PC-3 (cell line): ENCODE results near the gene NUP93.

ENCODE experiments used
- EZH2 ChIP-seq: fragments of 300-600 bp; sonication (generic); IDR thresholded peaks from one replicate; pipeline ENCODE4 v1.6.1; 2017; ENCODE audit warnings: antibody characterized with exemption, mild to moderate bottlenecking, low read length; ENCODE audit not compliant: unreplicated experiment
- EZH2phosphoT487 ChIP-seq: fragments of 300-600 bp; sonication (generic); IDR thresholded peaks from 2 replicates; pipeline ENCODE4 v1.6.1; 2018; ENCODE audit warnings: mild to moderate bottlenecking, antibody characterized with exemption, low read length, borderline replicate concordance
- TF ChIP-seq, protein P1 (sequence below): fragments of 300-600 bp; sonication (generic); conservative IDR thresholded peaks from 2 replicates; pipeline ENCODE4 v1.5.1; 2017; ENCODE audit warnings: antibody characterized with exemption, low read depth, mild to moderate bottlenecking, low read length

DNA sequence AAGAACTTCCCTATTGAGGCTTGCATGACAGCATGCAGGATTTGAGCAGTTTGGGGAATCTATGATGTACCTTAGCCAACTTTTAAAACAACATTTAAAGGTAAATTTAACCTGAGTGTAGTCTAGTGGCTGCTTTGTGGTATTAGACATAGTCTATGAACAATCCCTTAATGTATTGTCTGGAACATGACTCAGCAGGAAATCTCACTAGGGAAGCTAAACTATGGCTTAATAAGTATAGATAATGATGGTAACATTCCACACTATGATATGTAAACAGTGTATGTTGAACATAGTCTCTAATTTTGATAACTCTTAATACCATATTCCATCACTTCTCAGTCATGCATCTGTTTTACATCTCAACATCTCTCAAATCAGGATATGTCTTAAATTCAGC is 83.0 kb downstream of the NUP93 start:
- TF ChIP-seq, protein P1, sequence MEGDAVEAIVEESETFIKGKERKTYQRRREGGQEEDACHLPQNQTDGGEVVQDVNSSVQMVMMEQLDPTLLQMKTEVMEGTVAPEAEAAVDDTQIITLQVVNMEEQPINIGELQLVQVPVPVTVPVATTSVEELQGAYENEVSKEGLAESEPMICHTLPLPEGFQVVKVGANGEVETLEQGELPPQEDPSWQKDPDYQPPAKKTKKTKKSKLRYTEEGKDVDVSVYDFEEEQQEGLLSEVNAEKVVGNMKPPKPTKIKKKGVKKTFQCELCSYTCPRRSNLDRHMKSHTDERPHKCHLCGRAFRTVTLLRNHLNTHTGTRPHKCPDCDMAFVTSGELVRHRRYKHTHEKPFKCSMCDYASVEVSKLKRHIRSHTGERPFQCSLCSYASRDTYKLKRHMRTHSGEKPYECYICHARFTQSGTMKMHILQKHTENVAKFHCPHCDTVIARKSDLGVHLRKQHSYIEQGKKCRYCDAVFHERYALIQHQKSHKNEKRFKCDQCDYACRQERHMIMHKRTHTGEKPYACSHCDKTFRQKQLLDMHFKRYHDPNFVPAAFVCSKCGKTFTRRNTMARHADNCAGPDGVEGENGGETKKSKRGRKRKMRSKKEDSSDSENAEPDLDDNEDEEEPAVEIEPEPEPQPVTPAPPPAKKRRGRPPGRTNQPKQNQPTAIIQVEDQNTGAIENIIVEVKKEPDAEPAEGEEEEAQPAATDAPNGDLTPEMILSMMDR, result no peak
- no peak for TF ChIP-seq EZH2phosphoT487
- TF ChIP-seq EZH2, result no peak
